Gastrocnemius medialis (tissue), 4 donors: ENCODE results near the gene ZNHIT1. TPM values are rescaled to one million over a fixed set of nuclear protein-coding genes. Genes with fewer than 3 reads are reported as not detected.
A peak's percentile ranks its signal among the peaks of the same experiment; 100 is the strongest.

Experiments used
- ATAC-seq, 2 donors: fragments of 150-250 bp; one replicate each; pipeline ENCODE4 v1.9.1; 2016
- DNase-seq, 2 donors: peaks; one replicate each; pipeline ENCODE4 v3.0.0-alpha.2; 2019
- H3K27ac ChIP-seq, 4 donors: fragments of 200-600 bp; sonication (generic); 1 replicate in 1 of 4; 2 replicates in 3 of 4; pipeline ENCODE4 v1.5.1; 2016 to 2018; ENCODE audit warnings: mild to moderate bottlenecking in 2 of 4, moderate library complexity in 1 of 4
- H3K27me3 ChIP-seq, 3 donors: fragments of 200-600 bp; sonication (generic) in 2 of 3; 1 replicate in 1 of 3; 2 replicates in 2 of 3; pipeline versions ENCODE4 v1.5.1 to v1.6.0; 2016 to 2019; ENCODE audit warnings: mild to moderate bottlenecking in 1 of 3, moderate library complexity in 1 of 3
- H3K36me3 ChIP-seq, 2 donors: fragments of 200-600 bp; sonication (generic) in 1 of 2; one replicate each; pipeline ENCODE4 v1.5.1; 2017 to 2018
- H3K4me1 ChIP-seq, 2 donors: fragments of 200-600 bp; sonication (generic) in 1 of 2; one replicate each; pipeline ENCODE4 v1.5.1; 2016 to 2017; ENCODE audit warnings: mild to moderate bottlenecking in 2 of 2
- H3K4me3 ChIP-seq, 4 donors: fragments of 200-600 bp; sonication (generic) in 3 of 4; 1 replicate in 1 of 4; 2 replicates in 3 of 4; pipeline ENCODE4 v1.5.1; 2016 to 2019; ENCODE audit warnings: mild to moderate bottlenecking in 2 of 4
- H3K9me3 ChIP-seq, 3 donors: fragments of 200-600 bp; sonication (generic) in 2 of 3; 1 replicate in 1 of 3; 2 replicates in 2 of 3; pipeline ENCODE4 v1.5.1; 2016 to 2019
- POLR2A ChIP-seq, 2 donors: fragments of 450-650 bp; IDR thresholded peaks; one replicate each; pipeline ENCODE4 v1.6.1; 2017; ENCODE audit warnings: antibody characterized with exemption in 2 of 2, mild to moderate bottlenecking in 2 of 2, moderate library complexity in 2 of 2
- in situ Hi-C, 4 donors: fragments of 200-750 bp; cut with MboI; loops; one replicate each; pipeline versions ENCODE4 v1.15.0 to v1.8.0; 2017; ENCODE audit warnings: low sequenced_read_pairs in 4 of 4
- intact Hi-C: fragments of 100-400 bp; cut with DNase I; formaldehyde crosslinking; loops from one replicate; pipeline ENCODE4 v1.15.1; 2023; ENCODE audit warnings: low total_unique reads
- total RNA-seq, 4 donors: library from RNA; depleted of rRNA; stranded (reverse); fragments of >200 nt; gene quantifications; one replicate each; pipeline versions ENCODE4 v1.1.0 to v1.2.3, GENCODE V29; 2016
- TF ChIP-seq, protein P1 (sequence below), 5 experiments: fragments of 450-650 bp in 3 of 5; fragments of 200-600 bp in 2 of 5; sonication (generic) in 2 of 5; IDR thresholded peaks in 4 of 5; conservative IDR thresholded peaks in 1 of 5; 1 replicate in 4 of 5; 2 replicates in 1 of 5; pipeline ENCODE4 v1.5.1; 2016 to 2019; ENCODE audit warnings: antibody characterized with exemption in 5 of 5, mild to moderate bottlenecking in 3 of 5, moderate library complexity in 3 of 5

ZNHIT1 gene
- total RNA-seq, 4 donors from 2014 or later: 66.7 to 83.9 (median 71.9) TPM

GRCh38 chr7:101238226-101239182 is 20.5 kb downstream of the ZNHIT1 start:
- Histone ChIP-seq H3K27me3 (no peaks in the 10 kb centered on the region), H3K36me3 (peaks cover 0 to 25% of the 10 kb centered on the region in 2 donors), H3K27ac (peak overlapping the region; percentile 73 to 97 (median 80)), H3K4me1 (peaks cover 43 to 45% of the 10 kb centered on the region in 2 donors), H3K4me3 (peak overlapping the region in 3 of 4 donors; percentile 4 to 36 (median 15)), H3K9me3 (no peaks in the 10 kb centered on the region)
- intact Hi-C loops (no loop called here), in situ Hi-C loops (no loop called here)
- DNase-seq: no peak
- TF ChIP-seq, protein P1, sequence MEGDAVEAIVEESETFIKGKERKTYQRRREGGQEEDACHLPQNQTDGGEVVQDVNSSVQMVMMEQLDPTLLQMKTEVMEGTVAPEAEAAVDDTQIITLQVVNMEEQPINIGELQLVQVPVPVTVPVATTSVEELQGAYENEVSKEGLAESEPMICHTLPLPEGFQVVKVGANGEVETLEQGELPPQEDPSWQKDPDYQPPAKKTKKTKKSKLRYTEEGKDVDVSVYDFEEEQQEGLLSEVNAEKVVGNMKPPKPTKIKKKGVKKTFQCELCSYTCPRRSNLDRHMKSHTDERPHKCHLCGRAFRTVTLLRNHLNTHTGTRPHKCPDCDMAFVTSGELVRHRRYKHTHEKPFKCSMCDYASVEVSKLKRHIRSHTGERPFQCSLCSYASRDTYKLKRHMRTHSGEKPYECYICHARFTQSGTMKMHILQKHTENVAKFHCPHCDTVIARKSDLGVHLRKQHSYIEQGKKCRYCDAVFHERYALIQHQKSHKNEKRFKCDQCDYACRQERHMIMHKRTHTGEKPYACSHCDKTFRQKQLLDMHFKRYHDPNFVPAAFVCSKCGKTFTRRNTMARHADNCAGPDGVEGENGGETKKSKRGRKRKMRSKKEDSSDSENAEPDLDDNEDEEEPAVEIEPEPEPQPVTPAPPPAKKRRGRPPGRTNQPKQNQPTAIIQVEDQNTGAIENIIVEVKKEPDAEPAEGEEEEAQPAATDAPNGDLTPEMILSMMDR (IDR thresholded peaks at IDR 0.05 in 4 of 5, conservative IDR thresholded peaks at IDR 0.05 in 1 of 5): no peak
- TF ChIP-seq POLR2A (IDR thresholded peaks at IDR 0.05): no peak
- ATAC-seq: no peak

DNA sequence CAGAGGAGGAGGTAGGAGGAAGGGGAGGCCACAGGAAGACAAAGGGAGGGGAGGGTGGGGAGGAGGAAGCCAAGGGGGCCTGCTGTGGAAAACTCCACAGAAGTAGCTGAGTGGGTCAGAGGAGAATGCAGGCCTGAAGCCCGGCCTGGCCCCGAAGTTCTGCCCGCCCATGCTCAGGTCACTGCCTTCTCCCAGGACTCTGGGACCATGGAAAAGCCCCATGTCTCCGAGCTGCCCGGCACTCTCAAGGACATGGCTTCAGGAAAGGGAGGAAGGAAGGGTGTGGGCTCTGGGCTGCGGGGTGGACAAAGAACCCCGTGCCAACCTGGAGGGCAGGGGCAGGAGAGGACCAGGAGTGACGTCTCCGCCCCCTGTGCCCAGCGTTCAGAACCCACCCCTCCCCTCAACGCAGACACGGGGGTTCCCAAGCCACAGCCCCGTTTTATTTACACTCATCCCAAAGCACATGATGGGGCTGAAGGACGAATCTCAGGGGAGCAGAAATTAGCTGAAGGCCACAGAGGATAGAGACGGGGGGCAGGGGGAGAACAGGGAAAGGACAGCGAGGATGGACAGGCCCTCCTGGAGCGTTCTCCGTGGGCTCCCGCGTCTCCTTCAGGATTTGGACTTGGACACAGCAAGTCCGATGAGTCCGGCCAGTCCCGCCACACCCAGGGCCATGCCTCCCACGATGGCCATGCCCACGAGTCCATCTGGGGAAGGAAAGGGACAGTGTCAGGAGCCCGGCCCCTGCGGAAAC is 21.4 kb downstream of the ZNHIT1 start:
- Histone ChIP-seq H3K36me3 (peaks cover 0 to 25% of the 10 kb centered on the region in 2 donors), H3K9me3 (no peaks in the 10 kb centered on the region), H3K27me3 (no peaks in the 10 kb centered on the region), H3K4me1 (peaks cover 49% of the 10 kb centered on the region in 2 donors), H3K27ac (peak overlapping the region; percentile 73 to 97 (median 80)), H3K4me3 (no peak overlapping the region)
- DNase-seq (no peak), ATAC-seq (peak in 1 of 2 donors; percentile 11)
- no peak for TF ChIP-seq POLR2A (IDR thresholded peaks at IDR 0.05)
- TF ChIP-seq, protein P1 (IDR thresholded peaks at IDR 0.05 in 4 of 5, conservative IDR thresholded peaks at IDR 0.05 in 1 of 5): no peak
- intact Hi-C loops: no loop called here
- in situ Hi-C loops: no loop called here

DNA sequence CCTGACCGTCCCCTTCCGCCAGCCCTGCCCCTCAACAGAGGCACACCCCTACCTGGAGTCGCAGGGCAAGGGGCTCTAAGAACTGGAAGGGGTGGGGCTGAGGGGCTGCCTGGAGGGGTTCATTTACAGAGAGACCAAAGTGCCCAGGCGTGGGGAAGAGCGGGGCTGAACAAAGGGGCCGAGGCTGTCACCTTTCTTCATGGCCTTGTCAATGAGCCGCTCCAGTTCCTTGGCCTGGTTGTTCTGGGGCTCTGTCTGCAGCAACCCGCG is 21.9 kb downstream of the ZNHIT1 start:
- Histone ChIP-seq H3K4me3 (no peak overlapping the region), H3K9me3 (no peaks in the 10 kb centered on the region), H3K36me3 (peaks cover 0 to 25% of the 10 kb centered on the region in 2 donors), H3K4me1 (peaks cover 49% of the 10 kb centered on the region in 2 donors), H3K27ac (peak overlapping the region; percentile 73 to 97 (median 80)), H3K27me3 (no peaks in the 10 kb centered on the region)
- TF ChIP-seq, protein P1 (IDR thresholded peaks at IDR 0.05 in 4 of 5, conservative IDR thresholded peaks at IDR 0.05 in 1 of 5): no peak
- no peak for TF ChIP-seq POLR2A (IDR thresholded peaks at IDR 0.05)
- intact Hi-C loops (loop anchor here (5.0 to 10.0 kb wide), 2 partner anchors 153 to 345 kb away; partner anchors contain the start of genes ACHE and TRIM56), in situ Hi-C loops (no loop called here)
- DNase-seq (no peak), ATAC-seq (no peak)

DNA sequence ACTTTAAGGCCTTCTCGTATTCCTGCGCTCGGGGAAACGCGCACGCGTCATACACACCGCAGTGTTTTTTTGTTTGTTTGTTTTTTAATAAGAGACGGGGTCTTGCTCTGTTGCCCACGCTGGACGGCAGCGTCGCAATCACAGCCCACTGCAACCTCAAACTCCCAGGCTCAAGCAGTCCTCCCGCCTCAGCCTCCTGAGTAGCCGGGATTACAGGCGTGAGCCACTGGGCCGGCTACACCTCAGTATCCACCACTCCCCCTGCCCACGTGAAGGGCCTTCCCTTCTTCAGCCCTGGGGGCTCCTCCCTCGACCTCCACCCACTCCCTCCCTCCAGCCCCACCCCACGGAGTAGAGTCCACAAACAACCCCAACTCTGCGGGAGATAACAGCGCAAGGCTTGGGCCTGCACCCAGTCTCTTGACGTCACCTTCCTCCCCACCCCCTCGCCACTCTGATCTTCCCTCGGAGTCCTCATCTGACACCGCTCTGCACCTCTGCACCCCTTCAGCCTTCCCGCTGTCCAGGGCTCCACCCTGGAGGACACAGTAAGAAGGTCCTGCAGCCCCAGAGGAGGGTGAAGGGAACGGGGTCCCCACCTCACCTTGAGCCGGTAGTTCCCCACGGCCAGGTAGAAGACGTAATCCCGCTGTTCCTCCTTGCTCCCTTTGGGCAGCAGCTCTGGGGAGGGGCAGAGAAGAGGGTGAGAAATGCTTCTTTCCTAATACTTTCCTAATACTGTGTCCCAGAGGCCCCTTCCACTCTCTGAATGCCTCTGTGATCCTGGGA is 22.5 kb downstream of the ZNHIT1 start:
- TF ChIP-seq POLR2A (IDR thresholded peaks at IDR 0.05): no peak
- TF ChIP-seq, protein P1 (IDR thresholded peaks at IDR 0.05 in 4 of 5, conservative IDR thresholded peaks at IDR 0.05 in 1 of 5): no peak
- in situ Hi-C loops: no loop called here
- peaks cover 52 to 54% of the 10 kb centered on the region in 2 donors for H3K4me1 ChIP-seq
- peak overlapping the region; percentile 7 to 97 (median 76) for H3K27ac ChIP-seq
- intact Hi-C loops: loop anchor here (5.0 to 10.0 kb wide), 2 partner anchors 153 to 346 kb away; partner anchors contain the start of genes ACHE and TRIM56
- no peaks in the 10 kb centered on the region for H3K9me3 ChIP-seq
- H3K4me3 ChIP-seq: no peak overlapping the region
- ATAC-seq: no peak
- H3K36me3 ChIP-seq: peaks cover 0 to 25% of the 10 kb centered on the region in 2 donors
- DNase-seq: no peak
- H3K27me3 ChIP-seq: no peaks in the 10 kb centered on the region
